ENCODE measurements around the gene FIGNL1.

DNA sequence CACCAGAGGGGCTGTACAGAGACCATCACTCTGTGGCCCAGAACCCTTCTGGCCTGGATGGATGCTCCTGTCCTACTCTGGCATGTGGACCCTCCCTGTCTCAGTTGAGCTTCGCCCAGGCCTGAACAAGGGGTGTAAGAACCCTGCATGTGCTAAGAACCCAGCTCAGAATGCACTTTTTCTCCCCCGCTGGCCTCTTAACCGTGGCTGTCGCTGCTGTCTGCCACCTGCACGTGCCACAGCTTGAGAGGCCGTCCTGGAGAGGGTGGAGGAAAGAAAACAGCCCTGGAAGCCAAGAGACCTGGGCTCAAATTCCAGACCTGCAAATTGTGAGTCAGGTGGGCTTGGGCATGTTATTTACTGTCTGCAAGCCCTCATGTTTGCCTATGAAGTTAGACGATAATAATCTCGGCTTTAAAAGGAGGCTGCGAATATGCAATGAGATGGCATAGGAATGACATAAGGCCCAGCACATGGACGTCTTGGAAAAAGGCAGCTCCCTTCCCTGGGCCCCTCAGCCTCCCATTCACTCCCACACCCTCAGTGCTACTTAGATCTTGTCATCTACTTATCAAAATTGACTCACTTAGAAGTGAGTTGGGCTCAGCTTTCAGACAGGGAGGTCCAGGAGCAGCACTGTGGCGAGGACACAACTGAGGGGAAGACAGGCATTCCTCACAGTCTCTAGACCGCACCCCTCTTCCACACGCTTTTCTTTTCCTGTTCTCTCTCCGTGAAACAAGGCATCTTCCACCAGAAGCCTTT is 31.4 kb downstream of the FIGNL1 start:
- TF ChIP-seq, protein P1, sequence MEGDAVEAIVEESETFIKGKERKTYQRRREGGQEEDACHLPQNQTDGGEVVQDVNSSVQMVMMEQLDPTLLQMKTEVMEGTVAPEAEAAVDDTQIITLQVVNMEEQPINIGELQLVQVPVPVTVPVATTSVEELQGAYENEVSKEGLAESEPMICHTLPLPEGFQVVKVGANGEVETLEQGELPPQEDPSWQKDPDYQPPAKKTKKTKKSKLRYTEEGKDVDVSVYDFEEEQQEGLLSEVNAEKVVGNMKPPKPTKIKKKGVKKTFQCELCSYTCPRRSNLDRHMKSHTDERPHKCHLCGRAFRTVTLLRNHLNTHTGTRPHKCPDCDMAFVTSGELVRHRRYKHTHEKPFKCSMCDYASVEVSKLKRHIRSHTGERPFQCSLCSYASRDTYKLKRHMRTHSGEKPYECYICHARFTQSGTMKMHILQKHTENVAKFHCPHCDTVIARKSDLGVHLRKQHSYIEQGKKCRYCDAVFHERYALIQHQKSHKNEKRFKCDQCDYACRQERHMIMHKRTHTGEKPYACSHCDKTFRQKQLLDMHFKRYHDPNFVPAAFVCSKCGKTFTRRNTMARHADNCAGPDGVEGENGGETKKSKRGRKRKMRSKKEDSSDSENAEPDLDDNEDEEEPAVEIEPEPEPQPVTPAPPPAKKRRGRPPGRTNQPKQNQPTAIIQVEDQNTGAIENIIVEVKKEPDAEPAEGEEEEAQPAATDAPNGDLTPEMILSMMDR (IDR thresholded peaks at IDR 0.05) = no peak
- TF ChIP-seq POLR2AphosphoS5 (IDR thresholded peaks at IDR 0.05) = no peak
- TF ChIP-seq POLR2A (IDR thresholded peaks at IDR 0.05) = no peak
- no peak for TF ChIP-seq EP300 (IDR thresholded peaks at IDR 0.05)
